Glutamatergic neuron (in vitro differentiated cells): ENCODE results near the gene RBP2. TPM values are rescaled to one million over a fixed set of nuclear protein-coding genes. Genes with fewer than 3 reads are reported as not detected.
"Not testable (repeated sequence)": the region's sequence is repeated elsewhere in the genome, so short reads cannot be mapped to it uniquely, and the experiment has no call there.

Experiments
- DNase-seq: peaks from one replicate; pipeline ENCODE4 v3.0.0; 2022
- H3K27ac Mint-ChIP-seq: one replicate; pipeline ENCODE4 v1.8.0; 2020; ENCODE audit warnings: mild to moderate bottlenecking, mixed read lengths, inconsistent platforms; ENCODE audit not compliant: unreplicated experiment
- H3K27me3 Mint-ChIP-seq: one replicate; pipeline ENCODE4 v1.8.0; 2020; ENCODE audit warnings: mild to moderate bottlenecking, moderate library complexity, mixed read lengths, inconsistent platforms; ENCODE audit not compliant: unreplicated experiment
- H3K36me3 Mint-ChIP-seq: one replicate; pipeline ENCODE4 v1.8.0; 2020; ENCODE audit warnings: mild to moderate bottlenecking, mixed read lengths, inconsistent platforms; ENCODE audit not compliant: unreplicated experiment
- H3K4me1 Mint-ChIP-seq: one replicate; pipeline ENCODE4 v1.8.0; 2020; ENCODE audit warnings: mild to moderate bottlenecking, low read depth, mixed read lengths, inconsistent platforms; ENCODE audit not compliant: unreplicated experiment
- H3K4me3 Mint-ChIP-seq: one replicate; pipeline ENCODE4 v1.8.0; 2020; ENCODE audit warnings: mild to moderate bottlenecking, mixed read lengths, inconsistent platforms; ENCODE audit not compliant: unreplicated experiment
- H3K9me3 Mint-ChIP-seq: one replicate; pipeline ENCODE4 v1.8.0; 2020; ENCODE audit warnings: mild to moderate bottlenecking, moderate library complexity, mixed read lengths, inconsistent platforms; ENCODE audit not compliant: unreplicated experiment
- total RNA-seq: library from RNA; stranded (reverse); fragmentation: NEBNext Ultra II Directional; extraction: Animal tissue kit (Norgen Biotek cat#: 25700); gene quantifications from one replicate; pipeline ENCODE4 v1.2.1, GENCODE V29; 2021; ENCODE audit not compliant: unreplicated experiment
- TF ChIP-seq, protein P1 (sequence below): fragments of 200-600 bp; sonication (generic); IDR thresholded peaks from one replicate; pipeline ENCODE4 v1.5.0; 2021; ENCODE audit not compliant: partially characterized antibody, unreplicated experiment

RBP2 gene
- total RNA-seq, 1 donor from 2014 or later, result not detected

DNA sequence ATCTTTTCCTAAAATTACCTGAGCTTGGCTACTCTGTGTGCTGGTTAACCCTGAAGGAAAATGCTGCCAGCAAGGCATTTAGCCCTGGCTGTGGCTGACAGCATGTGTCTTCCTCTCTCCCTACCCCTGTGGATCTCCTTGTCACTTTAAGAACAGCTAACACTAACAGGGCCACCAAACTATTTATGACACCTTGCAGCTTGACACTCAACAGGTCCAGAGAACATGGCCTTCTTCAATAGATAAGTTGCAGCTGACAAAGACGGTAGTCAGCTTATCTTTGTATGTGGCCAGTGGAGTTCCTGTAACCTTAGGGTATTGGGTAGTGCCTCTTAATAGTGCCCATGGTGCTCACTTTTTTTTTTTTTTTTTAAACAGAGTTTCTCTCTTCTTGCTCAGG lies 54.9 kb downstream of the RBP2 start:
- peaks cover 16% of the 10 kb centered on the region for H3K36me3 Mint-ChIP-seq
- no peak overlapping the region for H3K4me3 Mint-ChIP-seq
- no peaks in the 10 kb centered on the region for H3K9me3 Mint-ChIP-seq
- H3K27me3 Mint-ChIP-seq, result peaks cover 2% of the 10 kb centered on the region
- peaks cover 3% of the 10 kb centered on the region for H3K4me1 Mint-ChIP-seq
- TF ChIP-seq, protein P1, sequence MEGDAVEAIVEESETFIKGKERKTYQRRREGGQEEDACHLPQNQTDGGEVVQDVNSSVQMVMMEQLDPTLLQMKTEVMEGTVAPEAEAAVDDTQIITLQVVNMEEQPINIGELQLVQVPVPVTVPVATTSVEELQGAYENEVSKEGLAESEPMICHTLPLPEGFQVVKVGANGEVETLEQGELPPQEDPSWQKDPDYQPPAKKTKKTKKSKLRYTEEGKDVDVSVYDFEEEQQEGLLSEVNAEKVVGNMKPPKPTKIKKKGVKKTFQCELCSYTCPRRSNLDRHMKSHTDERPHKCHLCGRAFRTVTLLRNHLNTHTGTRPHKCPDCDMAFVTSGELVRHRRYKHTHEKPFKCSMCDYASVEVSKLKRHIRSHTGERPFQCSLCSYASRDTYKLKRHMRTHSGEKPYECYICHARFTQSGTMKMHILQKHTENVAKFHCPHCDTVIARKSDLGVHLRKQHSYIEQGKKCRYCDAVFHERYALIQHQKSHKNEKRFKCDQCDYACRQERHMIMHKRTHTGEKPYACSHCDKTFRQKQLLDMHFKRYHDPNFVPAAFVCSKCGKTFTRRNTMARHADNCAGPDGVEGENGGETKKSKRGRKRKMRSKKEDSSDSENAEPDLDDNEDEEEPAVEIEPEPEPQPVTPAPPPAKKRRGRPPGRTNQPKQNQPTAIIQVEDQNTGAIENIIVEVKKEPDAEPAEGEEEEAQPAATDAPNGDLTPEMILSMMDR, result no peak
- no peak overlapping the region for H3K27ac Mint-ChIP-seq
- no peak for DNase-seq

GRCh38 chr3:139421040-139421439 lies 55.3 kb downstream of the RBP2 start:
- peaks cover 20% of the 10 kb centered on the region for H3K36me3 Mint-ChIP-seq
- TF ChIP-seq, protein P1, result no peak
- DNase-seq, result no peak
- peaks cover 3% of the 10 kb centered on the region for H3K4me1 Mint-ChIP-seq
- no peak overlapping the region for H3K27ac Mint-ChIP-seq
- no peaks in the 10 kb centered on the region for H3K9me3 Mint-ChIP-seq
- H3K4me3 Mint-ChIP-seq, result no peak overlapping the region
- H3K27me3 Mint-ChIP-seq, result peaks cover 2% of the 10 kb centered on the region

GRCh38 chr3:139418144-139418543 lies 58.2 kb downstream of the RBP2 start:
- H3K9me3 Mint-ChIP-seq, result peaks cover 2% of the 10 kb centered on the region
- peaks cover 37% of the 10 kb centered on the region for H3K36me3 Mint-ChIP-seq
- H3K4me3 Mint-ChIP-seq, result no peak overlapping the region
- H3K27ac Mint-ChIP-seq, result no peak overlapping the region
- peaks cover 3% of the 10 kb centered on the region for H3K4me1 Mint-ChIP-seq
- peaks cover 2% of the 10 kb centered on the region for H3K27me3 Mint-ChIP-seq
- TF ChIP-seq, protein P1, result no peak
- no peak for DNase-seq

GRCh38 chr3:139416275-139416674 lies 60.0 kb downstream of the RBP2 start:
- no peak overlapping the region for H3K4me3 Mint-ChIP-seq
- TF ChIP-seq, protein P1, result no peak
- H3K4me1 Mint-ChIP-seq, result peaks cover 3% of the 10 kb centered on the region
- peaks cover 2% of the 10 kb centered on the region for H3K9me3 Mint-ChIP-seq
- H3K27me3 Mint-ChIP-seq, result peaks cover 2% of the 10 kb centered on the region
- no peak overlapping the region for H3K27ac Mint-ChIP-seq
- no peak for DNase-seq
- H3K36me3 Mint-ChIP-seq, result peaks cover 48% of the 10 kb centered on the region

GRCh38 chr3:139414608-139415224 lies 61.6 kb downstream of the RBP2 start:
- Mint-ChIP-seq H3K27ac (no peak overlapping the region), H3K9me3 (peaks cover 2% of the 10 kb centered on the region), H3K36me3 (peaks cover 48% of the 10 kb centered on the region), H3K4me3 (no peak overlapping the region), H3K27me3 (peaks cover 2% of the 10 kb centered on the region), H3K4me1 (peaks cover 3% of the 10 kb centered on the region)
- no peak for DNase-seq
- TF ChIP-seq, protein P1, result no peak

- H3K27ac Mint-ChIP-seq, H3K4me1 Mint-ChIP-seq, H3K27me3 Mint-ChIP-seq, H3K9me3 Mint-ChIP-seq, DNase-seq, H3K4me3 Mint-ChIP-seq: not testable (repeated sequence)
- H3K36me3 Mint-ChIP-seq, result peaks cover 51% of the 10 kb centered on the region
Observed at GRCh38 chr3:139412891-139413290, 63.4 kb downstream of the RBP2 start.
